Glutamatergic neuron (in vitro differentiated cells): Measurements from ENCODE around the gene PPCS. TPM values are rescaled to one million over a fixed set of nuclear protein-coding genes. Genes with fewer than 3 reads are reported as not detected.

Experiments used
- DNase-seq: peaks from one replicate; pipeline ENCODE4 v3.0.0; 2022
- H3K27ac Mint-ChIP-seq: one replicate; pipeline ENCODE4 v1.8.0; 2020; ENCODE audit warnings: mild to moderate bottlenecking, mixed read lengths, inconsistent platforms; ENCODE audit not compliant: unreplicated experiment
- H3K27me3 Mint-ChIP-seq: one replicate; pipeline ENCODE4 v1.8.0; 2020; ENCODE audit warnings: mild to moderate bottlenecking, moderate library complexity, mixed read lengths, inconsistent platforms; ENCODE audit not compliant: unreplicated experiment
- H3K36me3 Mint-ChIP-seq: one replicate; pipeline ENCODE4 v1.8.0; 2020; ENCODE audit warnings: mild to moderate bottlenecking, mixed read lengths, inconsistent platforms; ENCODE audit not compliant: unreplicated experiment
- H3K4me1 Mint-ChIP-seq: one replicate; pipeline ENCODE4 v1.8.0; 2020; ENCODE audit warnings: mild to moderate bottlenecking, low read depth, mixed read lengths, inconsistent platforms; ENCODE audit not compliant: unreplicated experiment
- H3K4me3 Mint-ChIP-seq: one replicate; pipeline ENCODE4 v1.8.0; 2020; ENCODE audit warnings: mild to moderate bottlenecking, mixed read lengths, inconsistent platforms; ENCODE audit not compliant: unreplicated experiment
- H3K9me3 Mint-ChIP-seq: one replicate; pipeline ENCODE4 v1.8.0; 2020; ENCODE audit warnings: mild to moderate bottlenecking, moderate library complexity, mixed read lengths, inconsistent platforms; ENCODE audit not compliant: unreplicated experiment
- total RNA-seq: library from RNA; stranded (reverse); fragmentation: NEBNext Ultra II Directional; extraction: Animal tissue kit (Norgen Biotek cat#: 25700); gene quantifications from one replicate; pipeline ENCODE4 v1.2.1, GENCODE V29; 2021; ENCODE audit not compliant: unreplicated experiment
- TF ChIP-seq, protein P1 (sequence below): fragments of 200-600 bp; sonication (generic); IDR thresholded peaks from one replicate; pipeline ENCODE4 v1.5.0; 2021; ENCODE audit not compliant: partially characterized antibody, unreplicated experiment

PPCS gene
- total RNA-seq, 1 donor from 2014 or later, result 25.4 TPM

- H3K36me3 Mint-ChIP-seq, result no peaks in the 10 kb centered on the region
- H3K4me1 Mint-ChIP-seq, result peaks cover 39% of the 10 kb centered on the region
- H3K27me3 Mint-ChIP-seq, result no peaks in the 10 kb centered on the region
- H3K27ac Mint-ChIP-seq, result no peak overlapping the region
- peaks cover 2% of the 10 kb centered on the region for H3K9me3 Mint-ChIP-seq
- no peak for DNase-seq
- H3K4me3 Mint-ChIP-seq, result no peak overlapping the region
- TF ChIP-seq, protein P1, sequence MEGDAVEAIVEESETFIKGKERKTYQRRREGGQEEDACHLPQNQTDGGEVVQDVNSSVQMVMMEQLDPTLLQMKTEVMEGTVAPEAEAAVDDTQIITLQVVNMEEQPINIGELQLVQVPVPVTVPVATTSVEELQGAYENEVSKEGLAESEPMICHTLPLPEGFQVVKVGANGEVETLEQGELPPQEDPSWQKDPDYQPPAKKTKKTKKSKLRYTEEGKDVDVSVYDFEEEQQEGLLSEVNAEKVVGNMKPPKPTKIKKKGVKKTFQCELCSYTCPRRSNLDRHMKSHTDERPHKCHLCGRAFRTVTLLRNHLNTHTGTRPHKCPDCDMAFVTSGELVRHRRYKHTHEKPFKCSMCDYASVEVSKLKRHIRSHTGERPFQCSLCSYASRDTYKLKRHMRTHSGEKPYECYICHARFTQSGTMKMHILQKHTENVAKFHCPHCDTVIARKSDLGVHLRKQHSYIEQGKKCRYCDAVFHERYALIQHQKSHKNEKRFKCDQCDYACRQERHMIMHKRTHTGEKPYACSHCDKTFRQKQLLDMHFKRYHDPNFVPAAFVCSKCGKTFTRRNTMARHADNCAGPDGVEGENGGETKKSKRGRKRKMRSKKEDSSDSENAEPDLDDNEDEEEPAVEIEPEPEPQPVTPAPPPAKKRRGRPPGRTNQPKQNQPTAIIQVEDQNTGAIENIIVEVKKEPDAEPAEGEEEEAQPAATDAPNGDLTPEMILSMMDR, result no peak
These were observed 32.1 kb upstream of the PPCS start for GRCh38 chr1:42424201-42424600.

GRCh38 chr1:42427240-42427639, 29.1 kb upstream of the PPCS start:
- TF ChIP-seq, protein P1, result no peak
- no peak overlapping the region for H3K27ac Mint-ChIP-seq
- H3K4me1 Mint-ChIP-seq, result peaks cover 19% of the 10 kb centered on the region
- H3K4me3 Mint-ChIP-seq, result no peak overlapping the region
- H3K27me3 Mint-ChIP-seq, result no peaks in the 10 kb centered on the region
- H3K36me3 Mint-ChIP-seq, result no peaks in the 10 kb centered on the region
- peaks cover 2% of the 10 kb centered on the region for H3K9me3 Mint-ChIP-seq
- no peak for DNase-seq

- Mint-ChIP-seq H3K4me3 (no peak overlapping the region), H3K4me1 (peaks cover 10% of the 10 kb centered on the region), H3K27me3 (no peaks in the 10 kb centered on the region), H3K27ac (no peak overlapping the region), H3K36me3 (no peaks in the 10 kb centered on the region), H3K9me3 (peaks cover 2% of the 10 kb centered on the region)
- TF ChIP-seq, protein P1, result no peak
- DNase-seq, result no peak
These were observed 26.7 kb upstream of the PPCS start for GRCh38 chr1:42429603-42430002.

DNA sequence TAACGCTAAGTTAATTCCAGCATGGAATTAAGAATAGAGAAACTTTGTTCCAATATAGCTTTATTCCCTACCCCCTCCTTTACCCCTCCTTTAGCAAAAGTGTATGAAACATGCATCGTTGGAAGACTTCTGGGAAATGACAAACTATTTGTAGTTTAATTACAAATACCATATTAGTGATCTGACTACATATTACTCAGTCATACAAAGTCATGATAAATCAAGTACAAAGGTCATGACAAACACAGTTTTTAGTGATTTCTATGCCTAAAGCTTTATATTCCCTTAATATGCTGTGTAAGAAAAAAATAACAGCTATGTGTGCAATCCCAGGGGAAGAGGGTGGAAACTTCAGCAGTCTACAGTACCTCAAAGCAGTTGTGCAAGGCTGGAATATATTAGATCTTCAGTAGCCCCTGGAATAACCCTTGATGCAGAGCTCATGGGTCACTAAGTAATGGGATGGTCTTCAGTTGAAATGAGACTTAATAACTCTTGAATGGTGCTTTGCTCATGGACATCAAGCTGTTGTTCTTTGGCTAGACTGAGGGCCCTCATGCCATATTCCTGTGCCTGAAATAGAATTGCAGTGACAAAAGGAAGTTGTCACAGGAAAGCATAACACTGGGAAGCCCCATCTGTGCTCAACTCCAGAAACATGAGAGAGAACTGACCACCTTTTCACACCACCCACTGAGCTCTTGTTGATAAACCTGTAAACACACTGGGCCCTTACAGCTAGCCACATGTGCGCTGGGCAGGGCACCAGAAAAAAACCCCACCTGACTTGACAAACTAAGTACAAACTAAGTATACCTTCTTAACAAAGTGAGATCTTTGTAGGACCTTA, 25.8 kb upstream of the PPCS start:
- H3K27me3 Mint-ChIP-seq, result no peaks in the 10 kb centered on the region
- H3K4me1 Mint-ChIP-seq, result peaks cover 10% of the 10 kb centered on the region
- TF ChIP-seq, protein P1, result no peak
- no peak overlapping the region for H3K27ac Mint-ChIP-seq
- peaks cover 2% of the 10 kb centered on the region for H3K9me3 Mint-ChIP-seq
- H3K4me3 Mint-ChIP-seq, result no peak overlapping the region
- peaks cover 4% of the 10 kb centered on the region for H3K36me3 Mint-ChIP-seq
- no peak for DNase-seq

- no peak overlapping the region for H3K27ac Mint-ChIP-seq
- H3K36me3 Mint-ChIP-seq, result peaks cover 4% of the 10 kb centered on the region
- H3K27me3 Mint-ChIP-seq, result no peaks in the 10 kb centered on the region
- TF ChIP-seq, protein P1, result no peak
- H3K9me3 Mint-ChIP-seq, result peaks cover 2% of the 10 kb centered on the region
- H3K4me1 Mint-ChIP-seq, result peaks cover 10% of the 10 kb centered on the region
- DNase-seq, result no peak
- H3K4me3 Mint-ChIP-seq, result no peak overlapping the region
These were observed 24.8 kb upstream of the PPCS start for GRCh38 chr1:42431514-42431913.
